Right atrium auricular region (tissue), 2 donors: Measurements from ENCODE around the gene SENP2. TPM values are rescaled to one million over a fixed set of nuclear protein-coding genes. Genes with fewer than 3 reads are reported as not detected.

Experiments used
- DNase-seq: peaks from one replicate; pipeline ENCODE4 v3.0.0-alpha.2; 2019; ENCODE audit warnings: low spot score
- H3K27ac ChIP-seq, 2 donors: fragments of 200-600 bp; sonication (generic); 1 replicate in 1 of 2; 2 replicates in 1 of 2; pipeline ENCODE4 v1.5.1; 2016 to 2019
- H3K27me3 ChIP-seq, 2 donors: fragments of 200-600 bp; sonication (generic); one replicate each; pipeline versions ENCODE4 v1.5.1 to v1.6.0; 2017 to 2019
- H3K36me3 ChIP-seq: fragments of 200-600 bp; sonication (generic); one replicate; pipeline ENCODE4 v1.5.1; 2016
- H3K4me1 ChIP-seq, 2 donors: fragments of 200-600 bp; sonication (generic); one replicate each; pipeline versions ENCODE4 v1.5.1 to v1.6.0; 2017 to 2019
- H3K4me3 ChIP-seq, 2 donors: fragments of 200-600 bp; sonication (generic); 1 replicate in 1 of 2; 2 replicates in 1 of 2; pipeline ENCODE4 v1.5.1; 2017 to 2019; ENCODE audit warnings: mild to moderate bottlenecking in 1 of 2, moderate library complexity in 1 of 2
- H3K9me3 ChIP-seq, 2 donors: fragments of 200-600 bp; sonication (generic); one replicate each; pipeline ENCODE4 v1.5.1; 2019
- CTCF ChIP-seq, 2 donors: fragments of 200-600 bp; sonication (generic); IDR thresholded peaks; one replicate each; pipeline ENCODE4 v1.5.1; 2019; ENCODE audit warnings: antibody characterized with exemption in 2 of 2
- total RNA-seq, 2 donors: library from RNA; depleted of rRNA; stranded (reverse); fragments of >200 nt; gene quantifications; one replicate each; pipeline ENCODE4 v1.1.0, GENCODE V29; 2016

The SENP2 gene
- total RNA-seq: 10 to 100 TPM; 10.8 to 17.8 TPM

- peaks cover 0 to 23% of the 10 kb centered on the region in 2 donors for H3K4me1 ChIP-seq
Observed at GRCh38 chr3:185585859-185586685, at the start of gene SENP2. SENP2 (plus strand) TSS chr3:185586295; CDS start chr3:185586414, 119 bp downstream.

GRCh38 chr3:185537369-185537970 lies 48.6 kb upstream of the SENP2 start:
- TF ChIP-seq CTCF (IDR thresholded peaks at IDR 0.05): no peak
- no peak overlapping the region for H3K4me3 ChIP-seq
- no peaks in the 10 kb centered on the region for H3K27me3 ChIP-seq
- H3K36me3 ChIP-seq: no peaks in the 10 kb centered on the region
- DNase-seq: peak; percentile 82
- no peaks in the 10 kb centered on the region for H3K9me3 ChIP-seq
- H3K4me1 ChIP-seq: no peaks in the 10 kb centered on the region
- H3K27ac ChIP-seq: peak overlapping the region in 1 of 2 donors; percentile 47

More at GRCh38 chr3:185585859-185586685, at the start of gene SENP2:
- H3K27ac ChIP-seq: peak within 1 kb of the TSS; percentile 91 to 99
- no peaks in the 10 kb centered on the region for H3K9me3 ChIP-seq
- DNase-seq: peak; percentile 99
- no peaks in the 10 kb centered on the region for H3K27me3 ChIP-seq
- H3K36me3 ChIP-seq: peaks cover 2% of the 10 kb centered on the region
- TF ChIP-seq CTCF (IDR thresholded peaks at IDR 0.05): no peak
- peak within 1 kb of the TSS; percentile 70 to 91 for H3K4me3 ChIP-seq

- Histone ChIP-seq H3K27ac (no peak overlapping the region), H3K4me1 (no peaks in the 10 kb centered on the region), H3K9me3 (no peaks in the 10 kb centered on the region), H3K36me3 (no peaks in the 10 kb centered on the region), H3K4me3 (no peak overlapping the region), H3K27me3 (no peaks in the 10 kb centered on the region)
- DNase-seq: no peak
- no peak for TF ChIP-seq CTCF (IDR thresholded peaks at IDR 0.05)
Observed at GRCh38 chr3:185539934-185540333, 46.2 kb upstream of the SENP2 start.

- Histone ChIP-seq H3K9me3 (no peaks in the 10 kb centered on the region), H3K4me1 (no peaks in the 10 kb centered on the region), H3K36me3 (no peaks in the 10 kb centered on the region), H3K27ac (no peak overlapping the region), H3K4me3 (no peak overlapping the region), H3K27me3 (no peaks in the 10 kb centered on the region)
- DNase-seq: no peak
- no peak for TF ChIP-seq CTCF (IDR thresholded peaks at IDR 0.05)
Observed at GRCh38 chr3:185540695-185541094, 45.4 kb upstream of the SENP2 start.

- peak overlapping the region in 1 of 2 donors; percentile 44 for H3K27ac ChIP-seq
- no peaks in the 10 kb centered on the region for H3K27me3 ChIP-seq
- TF ChIP-seq CTCF (IDR thresholded peaks at IDR 0.05): no peak
- DNase-seq: peak; percentile 64
- no peaks in the 10 kb centered on the region for H3K4me1 ChIP-seq
- H3K36me3 ChIP-seq: no peaks in the 10 kb centered on the region
- H3K9me3 ChIP-seq: no peaks in the 10 kb centered on the region
- H3K4me3 ChIP-seq: no peak overlapping the region
Observed at GRCh38 chr3:185549122-185549521, 37.0 kb upstream of the SENP2 start.
